ENCODE data around the gene TMCC3. TPM values are rescaled to one million over a fixed set of nuclear protein-coding genes. Genes with fewer than 3 reads are reported as not detected.
A peak's percentile ranks its signal among the peaks of the same experiment; 100 is the strongest.

TMCC3 gene
- total and polyA plus RNA-seq, 11 donors = 0.69 to 8.2 (median 2.9) TPM

DNA sequence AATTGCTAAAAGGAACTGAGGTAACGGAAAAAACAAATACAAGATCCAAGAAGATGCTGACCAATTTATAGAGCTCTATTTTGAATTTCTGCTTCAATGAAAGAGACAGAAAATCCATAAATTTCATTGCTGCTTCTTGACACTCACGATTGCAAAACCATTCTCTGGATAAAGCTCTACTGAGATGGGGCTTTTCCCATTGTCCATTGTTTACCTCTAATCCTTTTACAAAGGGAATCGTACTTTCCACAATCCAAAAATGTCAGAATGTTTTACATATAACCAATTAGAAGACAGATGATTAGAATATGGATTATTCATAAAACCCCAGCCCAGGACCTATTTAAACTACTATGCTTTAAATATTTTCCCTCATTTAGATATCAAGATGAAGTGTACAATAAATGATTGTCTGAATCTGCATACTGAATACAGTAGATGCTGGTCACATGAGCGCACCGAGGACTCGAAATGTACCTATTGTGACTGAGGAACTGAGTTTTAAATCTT is 16.7 kb upstream of the TMCC3 start:
- H3K4me3 ChIP-seq = no peak overlapping the region
- no peaks in the 10 kb centered on the region for H3K9me3 ChIP-seq
- H3K27me3 ChIP-seq = no peaks in the 10 kb centered on the region
- peaks cover 0 to 11% (median 0%) of the 10 kb centered on the region in 12 donors for H3K4me1 ChIP-seq
- H3K27ac ChIP-seq = no peak overlapping the region
- ATAC-seq (no peak), DNase-seq (no peak)
- 87 to 91% (median 90%) methylated on average over 6 of the region's 6 CpGs for WGBS, 4 donors
- H3K36me3 ChIP-seq = no peaks in the 10 kb centered on the region
- TF ChIP-seq, protein P1, sequence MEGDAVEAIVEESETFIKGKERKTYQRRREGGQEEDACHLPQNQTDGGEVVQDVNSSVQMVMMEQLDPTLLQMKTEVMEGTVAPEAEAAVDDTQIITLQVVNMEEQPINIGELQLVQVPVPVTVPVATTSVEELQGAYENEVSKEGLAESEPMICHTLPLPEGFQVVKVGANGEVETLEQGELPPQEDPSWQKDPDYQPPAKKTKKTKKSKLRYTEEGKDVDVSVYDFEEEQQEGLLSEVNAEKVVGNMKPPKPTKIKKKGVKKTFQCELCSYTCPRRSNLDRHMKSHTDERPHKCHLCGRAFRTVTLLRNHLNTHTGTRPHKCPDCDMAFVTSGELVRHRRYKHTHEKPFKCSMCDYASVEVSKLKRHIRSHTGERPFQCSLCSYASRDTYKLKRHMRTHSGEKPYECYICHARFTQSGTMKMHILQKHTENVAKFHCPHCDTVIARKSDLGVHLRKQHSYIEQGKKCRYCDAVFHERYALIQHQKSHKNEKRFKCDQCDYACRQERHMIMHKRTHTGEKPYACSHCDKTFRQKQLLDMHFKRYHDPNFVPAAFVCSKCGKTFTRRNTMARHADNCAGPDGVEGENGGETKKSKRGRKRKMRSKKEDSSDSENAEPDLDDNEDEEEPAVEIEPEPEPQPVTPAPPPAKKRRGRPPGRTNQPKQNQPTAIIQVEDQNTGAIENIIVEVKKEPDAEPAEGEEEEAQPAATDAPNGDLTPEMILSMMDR (IDR thresholded peaks at IDR 0.05) = no peak
- TF ChIP-seq POLR2A (IDR thresholded peaks at IDR 0.05) = no peak
- intact Hi-C loops (cut with DNase I) = no loop called here

DNA sequence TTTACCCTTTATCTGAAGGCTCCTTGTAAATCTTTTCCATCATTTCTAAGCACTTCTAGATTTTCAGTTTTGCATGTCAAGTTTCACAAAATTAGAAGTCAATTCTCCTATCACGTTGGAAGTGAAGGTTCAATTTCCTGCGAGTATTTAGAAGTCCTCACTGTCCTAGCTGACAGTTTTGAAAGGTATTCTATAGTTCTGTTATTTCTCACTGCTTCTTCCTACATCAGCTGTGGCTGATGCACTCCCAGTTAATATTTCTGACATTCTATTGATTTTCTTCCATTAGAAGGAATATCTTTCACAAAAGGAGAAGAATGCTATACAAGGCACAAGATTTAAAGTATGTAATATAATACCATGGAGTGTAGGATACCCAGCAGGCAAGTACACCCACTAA is 15.8 kb upstream of the TMCC3 start:
- Histone ChIP-seq H3K4me1 (peaks cover 0 to 11% (median 0%) of the 10 kb centered on the region in 12 donors), H3K4me3 (no peak overlapping the region), H3K27me3 (no peaks in the 10 kb centered on the region), H3K9me3 (no peaks in the 10 kb centered on the region), H3K27ac (no peak overlapping the region), H3K36me3 (no peaks in the 10 kb centered on the region)
- DNase-seq = no peak
- TF ChIP-seq POLR2A (IDR thresholded peaks at IDR 0.05) = no peak
- TF ChIP-seq, protein P1 (IDR thresholded peaks at IDR 0.05) = no peak
- intact Hi-C loops (cut with DNase I) = no loop called here
- 75 to 87% (median 81%) methylated on average over 2 of the region's 2 CpGs for WGBS, 4 donors
- no peak for ATAC-seq

DNA sequence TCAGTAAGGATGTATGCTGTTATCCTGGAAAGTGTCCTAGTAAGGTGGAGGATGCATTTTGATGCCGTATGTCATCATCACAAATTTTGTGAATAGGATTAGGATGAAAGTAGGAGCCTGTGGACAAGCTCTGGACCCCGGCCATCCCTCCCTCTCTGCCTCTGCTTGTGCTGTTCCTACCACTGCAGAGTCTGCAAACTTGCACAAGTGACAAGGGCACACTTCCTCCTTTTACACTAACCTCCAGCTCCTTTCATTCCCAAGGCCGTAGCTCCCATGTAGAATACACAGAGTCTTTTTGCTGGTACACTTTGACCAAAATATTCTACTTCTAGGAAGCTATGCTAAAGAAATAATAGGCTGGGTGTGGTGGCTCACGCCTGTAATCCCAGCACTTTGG is 13.3 kb upstream of the TMCC3 start:
- TF ChIP-seq, protein P1 (IDR thresholded peaks at IDR 0.05) = no peak
- no peak for TF ChIP-seq POLR2A (IDR thresholded peaks at IDR 0.05)
- ATAC-seq (peak in 1 of 4 donors; percentile 46), DNase-seq (no peak)
- Histone ChIP-seq H3K27ac (no peak overlapping the region), H3K4me1 (peaks cover 0 to 11% (median 0%) of the 10 kb centered on the region in 12 donors), H3K27me3 (no peaks in the 10 kb centered on the region), H3K4me3 (no peak overlapping the region), H3K36me3 (no peaks in the 10 kb centered on the region), H3K9me3 (no peaks in the 10 kb centered on the region)
- WGBS, 4 donors = 88 to 97% (median 94%) methylated on average over 4 of the region's 4 CpGs
- intact Hi-C loops (cut with DNase I) = no loop called here

DNA sequence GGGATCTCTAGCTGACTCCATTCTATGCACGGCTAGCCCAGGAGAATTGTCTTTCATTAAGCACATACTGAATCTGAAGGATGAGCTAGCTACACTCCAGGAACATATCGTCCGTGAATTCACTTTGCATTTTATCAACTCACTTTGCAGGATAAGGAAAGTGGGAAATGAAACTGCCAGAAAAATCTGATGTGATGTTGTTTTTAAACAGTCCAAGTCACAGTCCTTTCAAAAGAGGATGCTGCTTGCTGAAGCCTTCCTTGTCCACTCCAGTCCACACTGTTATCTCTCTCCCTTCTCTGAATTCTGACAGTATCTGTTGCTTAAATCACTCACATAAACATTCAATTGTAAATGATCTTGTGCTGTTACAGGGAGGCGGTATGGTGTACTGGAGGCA is 12.7 kb upstream of the TMCC3 start:
- H3K4me1 ChIP-seq = peaks cover 0 to 11% (median 0%) of the 10 kb centered on the region in 12 donors
- no peak for DNase-seq
- ATAC-seq = no peak
- WGBS, 4 donors = 58 to 60% (median 59%) methylated on average over 4 of the region's 4 CpGs
- intact Hi-C loops (cut with DNase I) = no loop called here
- no peaks in the 10 kb centered on the region for H3K36me3 ChIP-seq
- H3K27ac ChIP-seq = no peak overlapping the region
- H3K4me3 ChIP-seq = no peak overlapping the region
- no peak for TF ChIP-seq POLR2A (IDR thresholded peaks at IDR 0.05)
- TF ChIP-seq, protein P1 (IDR thresholded peaks at IDR 0.05) = no peak
- H3K27me3 ChIP-seq = no peaks in the 10 kb centered on the region
- no peaks in the 10 kb centered on the region for H3K9me3 ChIP-seq
